GM13976 (cell line): ENCODE measurements around the gene HECW1.
"Not testable (repeated sequence)": the region's sequence is repeated elsewhere in the genome, so short reads cannot be mapped to it uniquely, and the experiment has no call there.

ENCODE experiments used
- DNase-seq: peaks from one replicate; pipeline ENCODE4 v3.0.0; 2012; ENCODE audit warnings: low spot score
- CTCF ChIP-seq: IDR thresholded peaks from 2 replicates; pipeline ENCODE4 v1.5.1; 2012; ENCODE audit warnings: borderline replicate concordance, mild to moderate bottlenecking; ENCODE audit not compliant: insufficient read depth; ENCODE audit errors: extremely low read depth, missing control alignments, control extremely low read depth
- in situ Hi-C: fragments of 300-500 bp; cut with MboI; formaldehyde crosslinking; loops from one replicate; pipeline ENCODE4 v1.12.0; 2022; ENCODE audit warnings: low sequenced_read_pairs, mixed read lengths, inconsistent platforms; ENCODE audit not compliant: unreplicated experiment

The HECW1 gene

GRCh38 chr7:43208242-43208641 is 95.8 kb downstream of the HECW1 start:
- in situ Hi-C loops, result no loop called here
- TF ChIP-seq CTCF, result no peak

GRCh38 chr7:43210539-43210938 is 98.1 kb downstream of the HECW1 start:
- in situ Hi-C loops, DNase-seq: not testable (repeated sequence)

More at GRCh38 chr7:43208242-43208641, 95.8 kb downstream of the HECW1 start:
- DNase-seq, result no peak

DNA sequence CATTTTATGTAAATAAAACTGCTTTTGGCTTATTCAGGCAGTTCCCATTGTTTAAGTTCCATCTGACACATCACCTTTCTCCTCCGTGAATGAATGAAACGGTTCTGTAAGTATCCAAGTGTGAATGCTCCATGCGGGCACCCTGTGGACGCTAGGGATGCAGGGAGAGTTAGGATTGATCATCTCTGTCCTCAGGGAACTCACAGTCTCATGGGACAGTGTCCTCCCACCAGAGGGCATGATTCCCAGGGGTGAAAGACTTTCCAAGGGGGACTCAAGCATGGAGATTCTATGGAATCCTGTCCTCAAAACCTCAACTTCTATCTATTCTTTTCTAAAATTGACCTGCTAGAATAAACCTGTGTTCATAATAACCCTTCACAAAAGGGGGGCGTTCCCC is 98.8 kb downstream of the HECW1 start:
- in situ Hi-C loops, result no loop called here
- DNase-seq, result no peak
- no peak for TF ChIP-seq CTCF

- in situ Hi-C loops, result no loop called here
- DNase-seq, result no peak
- no peak for TF ChIP-seq CTCF
Measured at GRCh38 chr7:43211693-43212092, 99.2 kb downstream of the HECW1 start.

GRCh38 chr7:43212921-43213320 is 100.5 kb downstream of the HECW1 start:
- in situ Hi-C loops, result no loop called here
- no peak for TF ChIP-seq CTCF

DNA sequence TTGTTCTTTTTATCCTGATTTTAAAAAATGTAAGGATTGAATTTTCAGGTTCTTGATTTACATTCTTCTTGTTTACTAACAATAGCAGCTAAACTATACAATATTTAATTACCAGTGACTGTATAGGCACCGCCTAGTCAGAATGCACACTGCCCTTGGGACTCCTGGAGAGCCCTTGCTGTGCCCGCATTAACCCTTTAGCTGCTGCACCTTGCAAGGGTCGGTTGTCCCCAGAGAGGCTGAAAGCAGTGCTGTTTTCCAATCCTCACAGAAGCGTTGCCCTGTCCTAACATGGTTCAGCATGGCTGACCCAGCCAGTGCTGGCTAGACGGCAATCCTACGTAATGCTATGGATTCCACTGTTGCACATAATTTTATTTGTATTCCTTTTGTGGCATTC is 102.6 kb downstream of the HECW1 start:
- in situ Hi-C loops, result no loop called here
- DNase-seq, result no peak
- no peak for TF ChIP-seq CTCF

More at GRCh38 chr7:43212921-43213320, 100.5 kb downstream of the HECW1 start:
- no peak for DNase-seq

DNA sequence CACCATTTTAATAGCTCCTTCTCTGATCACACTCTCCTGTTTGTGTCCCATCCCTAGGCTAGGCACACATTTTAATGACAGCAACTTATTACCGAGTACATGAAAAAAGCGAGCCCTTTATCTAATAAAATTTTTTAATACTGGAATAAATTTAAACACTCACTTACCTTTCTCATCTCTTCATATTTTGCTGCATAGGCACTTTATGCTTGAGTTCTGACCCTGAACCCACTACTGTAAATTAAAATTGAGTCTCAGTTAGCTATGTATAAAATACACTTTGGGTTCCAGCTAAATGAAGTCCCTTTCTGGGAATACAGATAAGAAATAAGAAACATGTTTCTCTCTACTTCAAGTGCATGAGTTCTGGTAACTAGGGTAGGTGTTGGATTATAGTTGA is 104.6 kb downstream of the HECW1 start:
- in situ Hi-C loops, result no loop called here
- no peak for TF ChIP-seq CTCF
- DNase-seq, result no peak

DNA sequence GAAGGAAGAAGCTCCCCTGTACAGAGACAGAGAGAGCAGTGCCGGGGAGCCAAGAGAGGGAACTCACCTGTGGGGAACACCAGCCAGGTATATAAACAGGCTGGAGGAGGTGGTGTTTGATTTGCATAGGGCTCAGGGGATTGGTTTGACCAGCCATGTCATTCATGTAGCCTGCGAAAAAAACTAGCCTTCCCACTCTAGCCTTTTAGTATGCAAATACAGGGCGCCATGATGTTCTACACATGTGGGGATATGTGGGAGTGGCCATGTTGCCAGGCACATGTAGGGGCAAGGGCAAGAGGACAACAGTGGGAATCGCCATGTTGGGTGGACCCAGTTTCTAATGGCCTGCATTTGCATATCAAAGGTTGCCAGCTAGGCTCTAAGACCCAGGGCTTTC is 106.5 kb downstream of the HECW1 start:
- DNase-seq, in situ Hi-C loops: not testable (repeated sequence)
